ENCODE measurements around the gene LRRC49.

LRRC49 gene

GRCh38 chr15:70853318-70853972 lies 39.2 kb upstream of the LRRC49 start:
- TF ChIP-seq REST (IDR thresholded peaks at IDR 0.05; ENCODE audit: insufficient read depth in 1 of 2, low read depth in 2 of 2, low read length in 2 of 2): no peak

DNA sequence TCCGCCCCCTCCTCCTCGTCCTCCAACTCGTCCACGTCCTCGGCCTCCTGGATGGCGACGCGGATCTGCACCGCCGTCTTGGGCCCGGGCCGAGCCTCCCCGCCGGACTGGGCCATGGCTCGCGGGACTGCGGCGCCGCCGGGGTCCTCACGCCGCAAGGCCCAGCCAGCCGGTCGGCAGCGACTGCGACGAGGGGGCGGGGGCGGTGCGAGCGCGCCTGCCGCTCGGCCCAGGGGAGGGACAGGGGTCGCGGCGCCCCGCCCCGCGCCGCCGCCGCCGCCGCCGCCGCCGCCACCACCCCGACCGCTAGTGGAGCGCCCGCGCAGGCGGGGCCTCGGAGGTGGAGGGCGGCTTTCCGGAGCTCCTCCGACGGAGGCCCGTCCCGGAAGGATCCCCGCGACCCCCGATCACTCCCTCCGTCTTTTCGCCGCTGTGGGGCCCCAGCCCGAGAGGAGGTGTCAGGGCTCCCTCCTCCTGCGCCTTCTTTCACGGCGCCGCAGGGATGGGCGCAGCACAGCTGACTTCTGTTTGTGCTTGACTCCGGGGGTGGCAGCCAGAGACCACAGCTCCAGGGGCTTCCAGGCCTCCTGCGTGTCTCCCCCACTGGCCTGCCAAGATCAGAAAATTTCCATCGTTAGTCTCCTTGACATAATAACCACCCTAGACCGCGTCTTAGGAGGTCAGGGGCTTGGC lies 38.5 kb upstream of the LRRC49 start, which contains the start of gene LARP6:
Gene LARP6, minus strand, starts transcription at position 185 of the 693 bp plus-strand sequence. Its CDS starts 69 bp downstream, at position 116.
- no peak for TF ChIP-seq TAF1 (IDR thresholded peaks at IDR 0.05; ENCODE audit: borderline replicate concordance, insufficient read depth, low read length)

DNA sequence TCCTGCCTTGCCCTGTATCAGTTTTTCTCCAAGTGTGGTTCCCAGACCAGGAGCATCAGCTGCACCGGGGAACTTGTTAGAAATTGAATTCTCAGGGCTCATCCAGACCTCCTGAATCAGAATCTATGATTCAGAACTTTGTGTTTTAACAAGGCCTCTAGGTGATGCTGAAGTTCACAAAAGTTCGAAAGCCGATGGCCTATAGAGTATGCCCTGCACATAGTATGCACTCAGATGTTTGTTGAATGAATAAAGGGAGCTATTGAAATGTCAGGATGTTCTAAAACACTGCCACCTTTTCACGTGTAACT lies 38.0 kb upstream of the LRRC49 start:
- TF ChIP-seq TAF1 (IDR thresholded peaks at IDR 0.05; ENCODE audit: borderline replicate concordance, insufficient read depth, low read length) (no peak), FOXP2 (optimal IDR thresholded peaks at IDR 0.05; ENCODE audit: borderline replicate concordance, extremely low read depth, extremely low read length, insufficient read depth) (no peak), REST (IDR thresholded peaks at IDR 0.05; ENCODE audit: insufficient read depth in 1 of 2, low read depth in 2 of 2, low read length in 2 of 2) (no peak), POLR2AphosphoS5 (IDR thresholded peaks at IDR 0.05; ENCODE audit: low read depth, low read length) (no peak), SIN3A (IDR thresholded peaks at IDR 0.05; ENCODE audit: borderline replicate concordance, insufficient read depth, low read length) (no peak)

DNA sequence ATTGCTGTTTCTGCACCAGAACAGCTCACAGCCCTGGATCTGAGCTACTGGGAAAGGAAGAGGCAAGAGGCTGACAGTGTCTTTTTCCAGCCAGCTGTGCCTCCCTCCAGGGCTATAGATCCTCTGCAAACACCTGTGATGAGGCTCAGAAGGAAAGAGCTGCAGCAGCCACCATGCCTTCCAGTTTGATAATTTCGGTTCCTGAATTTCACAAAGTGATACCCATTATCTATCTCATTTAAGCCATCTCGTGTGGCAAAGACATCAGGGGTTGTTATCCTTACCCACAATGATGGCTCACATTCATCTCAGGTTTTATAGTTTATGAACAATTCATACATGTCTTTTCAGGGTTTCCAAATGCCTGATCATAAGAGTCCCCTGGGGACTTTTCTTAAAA lies 36.9 kb upstream of the LRRC49 start:
- TF ChIP-seq REST (IDR thresholded peaks at IDR 0.05; ENCODE audit: insufficient read depth in 1 of 2, low read depth in 2 of 2, low read length in 2 of 2): no peak
- TF ChIP-seq FOXP2 (optimal IDR thresholded peaks at IDR 0.05; ENCODE audit: borderline replicate concordance, extremely low read depth, extremely low read length, insufficient read depth): no peak
- TF ChIP-seq TAF1 (IDR thresholded peaks at IDR 0.05; ENCODE audit: borderline replicate concordance, insufficient read depth, low read length): no peak
- TF ChIP-seq SIN3A (IDR thresholded peaks at IDR 0.05; ENCODE audit: borderline replicate concordance, insufficient read depth, low read length): no peak
- no peak for TF ChIP-seq POLR2AphosphoS5 (IDR thresholded peaks at IDR 0.05; ENCODE audit: low read depth, low read length)

- TF ChIP-seq TAF1 (IDR thresholded peaks at IDR 0.05; ENCODE audit: borderline replicate concordance, insufficient read depth, low read length) (no peak), FOXP2 (optimal IDR thresholded peaks at IDR 0.05; ENCODE audit: borderline replicate concordance, extremely low read depth, extremely low read length, insufficient read depth) (no peak), SIN3A (IDR thresholded peaks at IDR 0.05; ENCODE audit: borderline replicate concordance, insufficient read depth, low read length) (no peak), REST (IDR thresholded peaks at IDR 0.05; ENCODE audit: insufficient read depth in 1 of 2, low read depth in 2 of 2, low read length in 2 of 2) (no peak), POLR2AphosphoS5 (IDR thresholded peaks at IDR 0.05; ENCODE audit: low read depth, low read length) (no peak)
Observed at GRCh38 chr15:70856177-70856883, 36.3 kb upstream of the LRRC49 start.
